ENCODE data around the gene PRKAA2. TPM values are rescaled to one million over a fixed set of nuclear protein-coding genes. Genes with fewer than 3 reads are reported as not detected.

The PRKAA2 gene
- total and polyA plus RNA-seq, 2 of the 13 experiments (the other 11 are each of a cell fraction or from before 2014, with no cell fraction given): 6.0 to 7.5 TPM

DNA sequence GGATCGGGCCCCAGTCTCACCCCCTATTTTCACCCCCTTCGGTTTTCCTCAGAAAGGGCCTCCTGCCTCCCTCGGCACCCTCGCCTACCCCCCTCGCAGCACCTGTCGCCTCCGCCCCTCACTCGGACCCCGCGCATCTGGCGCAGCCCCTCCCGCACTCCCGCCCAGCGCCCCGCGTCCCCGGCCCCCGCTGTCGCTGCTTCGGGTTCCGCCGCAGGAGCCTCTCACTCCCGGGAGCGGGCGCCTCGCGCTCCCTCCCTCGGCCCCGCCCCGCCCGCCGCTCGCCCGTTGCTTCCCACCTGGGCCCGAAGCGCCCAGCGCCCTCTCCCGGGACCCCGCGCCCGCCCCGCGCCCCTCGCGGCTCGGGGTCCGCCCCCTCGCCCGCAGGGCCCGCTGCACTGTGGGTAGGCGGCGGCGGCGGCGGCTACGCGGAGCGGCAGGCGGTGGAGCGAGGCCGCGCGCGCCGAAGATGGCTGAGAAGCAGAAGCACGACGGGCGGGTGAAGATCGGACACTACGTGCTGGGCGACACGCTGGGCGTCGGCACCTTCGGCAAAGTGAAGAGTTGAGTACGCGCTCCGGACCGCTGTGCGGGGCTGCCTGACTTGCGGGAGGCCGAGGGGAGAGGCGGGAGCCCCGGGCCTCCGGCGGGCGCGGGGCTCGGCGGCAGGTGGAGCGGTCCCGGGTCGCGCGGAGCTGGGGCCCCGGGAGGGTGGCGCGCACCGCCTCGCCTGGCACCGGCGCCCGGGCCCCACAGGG lies at the start of gene PRKAA2 (continued):
- TF ChIP-seq ZNF207 (IDR thresholded peaks at IDR 0.05; ENCODE audit: borderline replicate concordance) (no peak), DPF2 (CRISPR knock-in tag; IDR thresholded peaks at IDR 0.05; ENCODE audit: borderline replicate concordance, low read depth) (no peak), ZNF614 (CRISPR knock-in tag; IDR thresholded peaks at IDR 0.05; ENCODE audit: borderline replicate concordance) (no peak), RBFOX2 (IDR thresholded peaks at IDR 0.05; ENCODE audit: low read depth, low read length) (peak; percentile 89), TAF1 (CRISPR knock-in tag; IDR thresholded peaks at IDR 0.05) (peak; percentile 79), JUND (CRISPR knock-in tag; IDR thresholded peaks at IDR 0.05) (no peak), SUZ12 (IDR thresholded peaks at IDR 0.05; ENCODE audit: low read depth, low read length) (no peak), ZSCAN21 (CRISPR knock-in tag; IDR thresholded peaks at IDR 0.05; ENCODE audit: borderline replicate concordance) (peak; percentile 23; the same call in 1 of the 2 replicates), MIXL1 (CRISPR knock-in tag; IDR thresholded peaks at IDR 0.05) (no peak), ZNF441 (CRISPR knock-in tag; IDR thresholded peaks at IDR 0.05; ENCODE audit: borderline replicate concordance) (peak; percentile 87), SRY (CRISPR knock-in tag; IDR thresholded peaks at IDR 0.05) (peak; percentile 79), ZNF776 (CRISPR knock-in tag; IDR thresholded peaks at IDR 0.05) (peak; percentile 63; the same call in 1 of the 2 replicates), ZNF768 (CRISPR knock-in tag; IDR thresholded peaks at IDR 0.05) (peak; percentile 21; the same call in 1 of the 2 replicates), SP1 (IDR thresholded peaks at IDR 0.05) (no peak), SP1 (CRISPR knock-in tag; IDR thresholded peaks at IDR 0.05) (no peak), ZNF256 (CRISPR knock-in tag; conservative IDR thresholded peaks at IDR 0.05) (no peak), NCOA5 (CRISPR knock-in tag; IDR thresholded peaks at IDR 0.05) (no peak)
- TF ChIP-seq, protein P1, sequence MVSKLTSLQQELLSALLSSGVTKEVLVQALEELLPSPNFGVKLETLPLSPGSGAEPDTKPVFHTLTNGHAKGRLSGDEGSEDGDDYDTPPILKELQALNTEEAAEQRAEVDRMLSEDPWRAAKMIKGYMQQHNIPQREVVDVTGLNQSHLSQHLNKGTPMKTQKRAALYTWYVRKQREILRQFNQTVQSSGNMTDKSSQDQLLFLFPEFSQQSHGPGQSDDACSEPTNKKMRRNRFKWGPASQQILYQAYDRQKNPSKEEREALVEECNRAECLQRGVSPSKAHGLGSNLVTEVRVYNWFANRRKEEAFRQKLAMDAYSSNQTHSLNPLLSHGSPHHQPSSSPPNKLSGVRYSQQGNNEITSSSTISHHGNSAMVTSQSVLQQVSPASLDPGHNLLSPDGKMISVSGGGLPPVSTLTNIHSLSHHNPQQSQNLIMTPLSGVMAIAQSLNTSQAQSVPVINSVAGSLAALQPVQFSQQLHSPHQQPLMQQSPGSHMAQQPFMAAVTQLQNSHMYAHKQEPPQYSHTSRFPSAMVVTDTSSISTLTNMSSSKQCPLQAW (CRISPR knock-in tag; IDR thresholded peaks at IDR 0.05): no peak
- TF ChIP-seq, protein P2, sequence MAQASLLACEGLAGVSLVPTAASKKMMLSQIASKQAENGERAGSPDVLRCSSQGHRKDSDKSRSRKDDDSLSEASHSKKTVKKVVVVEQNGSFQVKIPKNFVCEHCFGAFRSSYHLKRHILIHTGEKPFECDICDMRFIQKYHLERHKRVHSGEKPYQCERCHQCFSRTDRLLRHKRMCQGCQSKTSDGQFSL (CRISPR knock-in tag; IDR thresholded peaks at IDR 0.05): no peak
- TF ChIP-seq, protein P3, sequence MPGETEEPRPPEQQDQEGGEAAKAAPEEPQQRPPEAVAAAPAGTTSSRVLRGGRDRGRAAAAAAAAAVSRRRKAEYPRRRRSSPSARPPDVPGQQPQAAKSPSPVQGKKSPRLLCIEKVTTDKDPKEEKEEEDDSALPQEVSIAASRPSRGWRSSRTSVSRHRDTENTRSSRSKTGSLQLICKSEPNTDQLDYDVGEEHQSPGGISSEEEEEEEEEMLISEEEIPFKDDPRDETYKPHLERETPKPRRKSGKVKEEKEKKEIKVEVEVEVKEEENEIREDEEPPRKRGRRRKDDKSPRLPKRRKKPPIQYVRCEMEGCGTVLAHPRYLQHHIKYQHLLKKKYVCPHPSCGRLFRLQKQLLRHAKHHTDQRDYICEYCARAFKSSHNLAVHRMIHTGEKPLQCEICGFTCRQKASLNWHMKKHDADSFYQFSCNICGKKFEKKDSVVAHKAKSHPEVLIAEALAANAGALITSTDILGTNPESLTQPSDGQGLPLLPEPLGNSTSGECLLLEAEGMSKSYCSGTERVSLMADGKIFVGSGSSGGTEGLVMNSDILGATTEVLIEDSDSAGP (CRISPR knock-in tag; IDR thresholded peaks at IDR 0.05; ENCODE audit: borderline replicate concordance): peak; percentile 54; the same call in 1 of the 2 replicates
- TF ChIP-seq, protein P4, sequence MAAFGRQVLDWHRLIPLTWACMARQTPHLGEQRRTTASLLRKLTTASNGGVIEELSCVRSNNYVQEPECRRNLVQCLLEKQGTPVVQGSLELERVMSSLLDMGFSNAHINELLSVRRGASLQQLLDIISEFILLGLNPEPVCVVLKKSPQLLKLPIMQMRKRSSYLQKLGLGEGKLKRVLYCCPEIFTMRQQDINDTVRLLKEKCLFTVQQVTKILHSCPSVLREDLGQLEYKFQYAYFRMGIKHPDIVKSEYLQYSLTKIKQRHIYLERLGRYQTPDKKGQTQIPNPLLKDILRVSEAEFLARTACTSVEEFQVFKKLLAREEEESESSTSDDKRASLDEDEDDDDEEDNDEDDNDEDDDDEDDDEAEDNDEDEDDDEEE (CRISPR knock-in tag; IDR thresholded peaks at IDR 0.05): no peak
- TF ChIP-seq, protein P5, sequence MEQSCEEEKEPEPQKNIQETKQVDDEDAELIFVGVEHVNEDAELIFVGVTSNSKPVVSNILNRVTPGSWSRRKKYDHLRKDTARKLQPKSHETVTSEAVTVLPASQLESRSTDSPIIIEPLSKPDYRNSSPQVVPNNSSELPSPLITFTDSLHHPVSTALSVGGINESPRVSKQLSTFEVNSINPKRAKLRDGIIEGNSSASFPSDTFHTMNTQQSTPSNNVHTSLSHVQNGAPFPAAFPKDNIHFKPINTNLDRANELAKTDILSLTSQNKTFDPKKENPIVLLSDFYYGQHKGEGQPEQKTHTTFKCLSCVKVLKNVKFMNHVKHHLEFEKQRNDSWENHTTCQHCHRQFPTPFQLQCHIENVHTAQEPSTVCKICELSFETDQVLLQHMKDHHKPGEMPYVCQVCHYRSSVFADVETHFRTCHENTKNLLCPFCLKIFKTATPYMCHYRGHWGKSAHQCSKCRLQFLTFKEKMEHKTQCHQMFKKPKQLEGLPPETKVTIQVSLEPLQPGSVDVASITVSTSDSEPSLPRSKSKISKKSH (CRISPR knock-in tag; IDR thresholded peaks at IDR 0.05; ENCODE audit: borderline replicate concordance): peak; percentile 57; the same call in 1 of the 2 replicates
- TF ChIP-seq, protein P6, sequence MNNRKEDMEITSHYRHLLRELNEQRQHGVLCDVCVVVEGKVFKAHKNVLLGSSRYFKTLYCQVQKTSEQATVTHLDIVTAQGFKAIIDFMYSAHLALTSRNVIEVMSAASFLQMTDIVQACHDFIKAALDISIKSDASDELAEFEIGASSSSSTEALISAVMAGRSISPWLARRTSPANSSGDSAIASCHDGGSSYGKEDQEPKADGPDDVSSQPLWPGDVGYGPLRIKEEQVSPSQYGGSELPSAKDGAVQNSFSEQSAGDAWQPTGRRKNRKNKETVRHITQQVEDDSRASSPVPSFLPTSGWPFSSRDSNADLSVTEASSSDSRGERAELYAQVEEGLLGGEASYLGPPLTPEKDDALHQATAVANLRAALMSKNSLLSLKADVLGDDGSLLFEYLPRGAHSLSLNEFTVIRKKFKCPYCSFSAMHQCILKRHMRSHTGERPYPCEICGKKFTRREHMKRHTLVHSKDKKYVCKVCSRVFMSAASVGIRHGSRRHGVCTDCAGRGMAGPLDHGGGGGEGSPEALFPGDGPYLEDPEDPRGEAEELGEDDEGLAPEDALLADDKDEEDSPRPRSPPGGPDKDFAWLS (CRISPR knock-in tag; IDR thresholded peaks at IDR 0.05; ENCODE audit: borderline replicate concordance): no peak

Data from HepG2 (cell line).